ENCODE results near the gene OR8G1.

DNA sequence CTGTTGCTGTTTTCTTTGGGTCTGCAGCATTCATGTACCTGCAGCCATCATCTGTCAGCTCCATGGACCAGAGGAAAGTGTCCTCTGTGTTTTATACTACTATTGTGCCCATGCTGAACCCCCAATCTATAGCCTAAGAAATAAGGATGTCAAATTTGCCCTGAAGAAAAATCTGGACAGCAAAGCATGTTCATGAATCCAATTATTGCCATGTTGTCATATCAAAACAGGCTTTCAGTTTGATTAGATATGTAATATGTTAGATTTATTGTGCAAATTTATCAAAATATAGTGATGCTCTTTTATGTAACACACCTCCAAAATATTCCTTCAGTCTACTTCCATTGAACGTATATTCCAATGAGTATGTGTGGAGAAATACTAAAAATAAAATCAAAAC, 15.4 kb upstream of the OR8G1 start:
- no peak for TF ChIP-seq RBFOX2 (IDR thresholded peaks at IDR 0.05; ENCODE audit: low read depth, low read length)
- TF ChIP-seq ZNF280B (CRISPR knock-in tag; IDR thresholded peaks at IDR 0.05), result no peak

Data from K562 (cell line).